SK-N-SH treated with all-trans-retinoic acid at 6 μM for 48 hours (cell line): ENCODE measurements around the gene HS3ST5.

Experiments
- ATAC-seq: fragments of 200-7000 bp; cut with Tn5 transposase; 3 replicates; pipeline ENCODE4 v1.9.1; 2020; ENCODE audit warnings: mild to moderate bottlenecking, moderate library complexity
- ARNTL ChIP-seq: fragments of 450-650 bp; formaldehyde crosslinking; IDR thresholded peaks from 2 replicates; pipeline ENCODE4 v1.5.0; 2020; ENCODE audit warnings: low read depth, mild to moderate bottlenecking, moderate library complexity, borderline replicate concordance
- CSDC2 ChIP-seq: fragments of 250-450 bp; sonication (Bioruptor Pico); IDR thresholded peaks from 2 replicates; pipeline ENCODE4 v1.5.0; 2020; ENCODE audit warnings: mild to moderate bottlenecking, moderate library complexity
- ESRRG ChIP-seq: fragments of 250-450 bp; sonication (Bioruptor Pico); IDR thresholded peaks from 2 replicates; pipeline ENCODE4 v1.6.1; 2021; ENCODE audit warnings: mild to moderate bottlenecking
- GLIS3 ChIP-seq: fragments of 250-450 bp; sonication (Bioruptor Pico); IDR thresholded peaks from 2 replicates; pipeline ENCODE4 v1.5.0; 2020; ENCODE audit warnings: mild to moderate bottlenecking, moderate library complexity
- ISL1 ChIP-seq: fragments of 250-450 bp; sonication (Bioruptor Pico); IDR thresholded peaks from 2 replicates; pipeline ENCODE4 v2.1.2; 2022; ENCODE audit warnings: mild to moderate bottlenecking, moderate library complexity
- OSR1 ChIP-seq: fragments of 250-450 bp; sonication (Bioruptor Pico); IDR thresholded peaks from 2 replicates; pipeline ENCODE4 v1.8.0; 2022; ENCODE audit warnings: moderate library complexity, mild to moderate bottlenecking, inconsistent platforms
- PPARA ChIP-seq: fragments of 250-450 bp; sonication (Bioruptor Pico); IDR thresholded peaks from 2 replicates; pipeline ENCODE4 v1.5.0; 2020; ENCODE audit warnings: mild to moderate bottlenecking, borderline replicate concordance
- RARB ChIP-seq: fragments of 250-450 bp; sonication (Bioruptor Pico); IDR thresholded peaks from 2 replicates; pipeline ENCODE4 v1.8.0; 2021; ENCODE audit warnings: mild to moderate bottlenecking, moderate library complexity
- SNAI2 ChIP-seq: fragments of 250-450 bp; sonication (Bioruptor Pico); IDR thresholded peaks from 2 replicates; pipeline ENCODE4 v1.5.0; 2020; ENCODE audit warnings: mild to moderate bottlenecking, moderate library complexity
- TCF4 ChIP-seq: fragments of 250-450 bp; sonication (Bioruptor Pico); IDR thresholded peaks from 2 replicates; pipeline ENCODE4 v1.8.0; 2021; ENCODE audit warnings: mild to moderate bottlenecking, moderate library complexity, borderline replicate concordance
- TOX ChIP-seq: fragments of 250-450 bp; sonication (Bioruptor Pico); IDR thresholded peaks from 2 replicates; pipeline ENCODE4 v1.8.0; 2021; ENCODE audit warnings: mild to moderate bottlenecking, moderate library complexity, borderline replicate concordance
- ZC3H10 ChIP-seq: fragments of 250-450 bp; sonication (Bioruptor Pico); IDR thresholded peaks from 2 replicates; pipeline ENCODE4 v1.5.1; 2021; ENCODE audit warnings: mild to moderate bottlenecking, moderate library complexity
- ZFP3 ChIP-seq: fragments of 250-450 bp; sonication (Bioruptor Pico); IDR thresholded peaks from 2 replicates; pipeline ENCODE4 v1.5.0; 2020; ENCODE audit warnings: mild to moderate bottlenecking, moderate library complexity
- ZFP30 ChIP-seq: fragments of 450-650 bp; formaldehyde crosslinking; IDR thresholded peaks from 2 replicates; pipeline ENCODE4 v1.5.0; 2022; ENCODE audit warnings: mild to moderate bottlenecking, moderate library complexity
- ZNF565 ChIP-seq: fragments of 450-650 bp; formaldehyde crosslinking; conservative IDR thresholded peaks from 2 replicates; pipeline ENCODE4 v1.5.0; 2020; ENCODE audit warnings: low read depth, mild to moderate bottlenecking, moderate library complexity
- ZNF8 ChIP-seq: fragments of 450-650 bp; formaldehyde crosslinking; IDR thresholded peaks from 2 replicates; pipeline ENCODE4 v1.5.0; 2020; ENCODE audit warnings: mild to moderate bottlenecking, moderate library complexity
- TF ChIP-seq, protein P1 (sequence below): fragments of 250-450 bp; sonication (Bioruptor Pico); IDR thresholded peaks from 2 replicates; pipeline ENCODE4 v1.8.0; 2020; ENCODE audit warnings: mild to moderate bottlenecking, moderate library complexity, borderline replicate concordance
- TF ChIP-seq, protein P2 (sequence below): fragments of 250-450 bp; sonication (Bioruptor Pico); IDR thresholded peaks from 2 replicates; pipeline ENCODE4 v1.5.1; 2020; ENCODE audit warnings: low read depth, mild to moderate bottlenecking, moderate library complexity
- TF ChIP-seq, protein P3 (sequence below): fragments of 250-450 bp; sonication (Bioruptor Pico); IDR thresholded peaks from 2 replicates; pipeline ENCODE4 v1.5.0; 2020; ENCODE audit warnings: mild to moderate bottlenecking, moderate library complexity
- TF ChIP-seq, protein P4 (sequence below): fragments of 250-450 bp; sonication (Bioruptor Pico); IDR thresholded peaks from 2 replicates; pipeline ENCODE4 v1.8.0; 2021; ENCODE audit warnings: low read depth, mild to moderate bottlenecking, moderate library complexity, borderline replicate concordance

Gene HS3ST5

DNA sequence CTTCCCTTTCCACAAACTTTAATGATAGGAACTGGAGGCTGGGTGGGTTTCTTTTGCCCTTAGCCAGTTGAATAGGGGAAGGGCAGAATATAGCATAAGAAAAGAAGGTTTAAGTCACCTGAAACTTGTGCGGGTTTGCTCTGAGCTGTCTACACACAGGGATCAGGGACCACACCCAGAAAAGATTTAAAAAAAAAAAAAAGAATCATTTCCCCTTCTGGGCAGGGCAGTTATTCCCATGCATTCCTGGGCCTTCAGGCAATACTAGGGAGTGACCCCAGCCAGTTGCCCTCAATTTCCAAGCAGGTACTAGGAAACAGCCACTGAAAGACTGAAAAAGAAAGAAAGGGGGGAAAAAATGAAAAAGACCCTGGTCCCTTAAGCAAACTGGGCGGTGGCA, 332.3 kb downstream of the HS3ST5 start:
- TF ChIP-seq, protein P1, sequence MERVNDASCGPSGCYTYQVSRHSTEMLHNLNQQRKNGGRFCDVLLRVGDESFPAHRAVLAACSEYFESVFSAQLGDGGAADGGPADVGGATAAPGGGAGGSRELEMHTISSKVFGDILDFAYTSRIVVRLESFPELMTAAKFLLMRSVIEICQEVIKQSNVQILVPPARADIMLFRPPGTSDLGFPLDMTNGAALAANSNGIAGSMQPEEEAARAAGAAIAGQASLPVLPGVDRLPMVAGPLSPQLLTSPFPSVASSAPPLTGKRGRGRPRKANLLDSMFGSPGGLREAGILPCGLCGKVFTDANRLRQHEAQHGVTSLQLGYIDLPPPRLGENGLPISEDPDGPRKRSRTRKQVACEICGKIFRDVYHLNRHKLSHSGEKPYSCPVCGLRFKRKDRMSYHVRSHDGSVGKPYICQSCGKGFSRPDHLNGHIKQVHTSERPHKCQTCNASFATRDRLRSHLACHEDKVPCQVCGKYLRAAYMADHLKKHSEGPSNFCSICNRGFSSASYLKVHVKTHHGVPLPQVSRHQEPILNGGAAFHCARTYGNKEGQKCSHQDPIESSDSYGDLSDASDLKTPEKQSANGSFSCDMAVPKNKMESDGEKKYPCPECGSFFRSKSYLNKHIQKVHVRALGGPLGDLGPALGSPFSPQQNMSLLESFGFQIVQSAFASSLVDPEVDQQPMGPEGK, result no peak
- TF ChIP-seq ZNF8 (CRISPR knock-in tag) (no peak), SNAI2 (CRISPR knock-in tag) (no peak), ZC3H10 (CRISPR knock-in tag) (no peak), RARB (CRISPR knock-in tag) (no peak), ISL1 (CRISPR knock-in tag) (no peak), ZNF565 (CRISPR knock-in tag) (no peak), ZFP30 (CRISPR knock-in tag) (no peak), TCF4 (CRISPR knock-in tag) (no peak), TOX (CRISPR knock-in tag) (no peak), ZFP3 (CRISPR knock-in tag) (no peak), OSR1 (CRISPR knock-in tag) (no peak)
- TF ChIP-seq, protein P2, sequence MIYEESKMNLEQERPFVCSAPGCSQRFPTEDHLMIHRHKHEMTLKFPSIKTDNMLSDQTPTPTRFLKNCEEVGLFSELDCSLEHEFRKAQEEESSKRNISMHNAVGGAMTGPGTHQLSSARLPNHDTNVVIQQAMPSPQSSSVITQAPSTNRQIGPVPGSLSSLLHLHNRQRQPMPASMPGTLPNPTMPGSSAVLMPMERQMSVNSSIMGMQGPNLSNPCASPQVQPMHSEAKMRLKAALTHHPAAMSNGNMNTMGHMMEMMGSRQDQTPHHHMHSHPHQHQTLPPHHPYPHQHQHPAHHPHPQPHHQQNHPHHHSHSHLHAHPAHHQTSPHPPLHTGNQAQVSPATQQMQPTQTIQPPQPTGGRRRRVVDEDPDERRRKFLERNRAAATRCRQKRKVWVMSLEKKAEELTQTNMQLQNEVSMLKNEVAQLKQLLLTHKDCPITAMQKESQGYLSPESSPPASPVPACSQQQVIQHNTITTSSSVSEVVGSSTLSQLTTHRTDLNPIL, result no peak
- TF ChIP-seq, protein P3, sequence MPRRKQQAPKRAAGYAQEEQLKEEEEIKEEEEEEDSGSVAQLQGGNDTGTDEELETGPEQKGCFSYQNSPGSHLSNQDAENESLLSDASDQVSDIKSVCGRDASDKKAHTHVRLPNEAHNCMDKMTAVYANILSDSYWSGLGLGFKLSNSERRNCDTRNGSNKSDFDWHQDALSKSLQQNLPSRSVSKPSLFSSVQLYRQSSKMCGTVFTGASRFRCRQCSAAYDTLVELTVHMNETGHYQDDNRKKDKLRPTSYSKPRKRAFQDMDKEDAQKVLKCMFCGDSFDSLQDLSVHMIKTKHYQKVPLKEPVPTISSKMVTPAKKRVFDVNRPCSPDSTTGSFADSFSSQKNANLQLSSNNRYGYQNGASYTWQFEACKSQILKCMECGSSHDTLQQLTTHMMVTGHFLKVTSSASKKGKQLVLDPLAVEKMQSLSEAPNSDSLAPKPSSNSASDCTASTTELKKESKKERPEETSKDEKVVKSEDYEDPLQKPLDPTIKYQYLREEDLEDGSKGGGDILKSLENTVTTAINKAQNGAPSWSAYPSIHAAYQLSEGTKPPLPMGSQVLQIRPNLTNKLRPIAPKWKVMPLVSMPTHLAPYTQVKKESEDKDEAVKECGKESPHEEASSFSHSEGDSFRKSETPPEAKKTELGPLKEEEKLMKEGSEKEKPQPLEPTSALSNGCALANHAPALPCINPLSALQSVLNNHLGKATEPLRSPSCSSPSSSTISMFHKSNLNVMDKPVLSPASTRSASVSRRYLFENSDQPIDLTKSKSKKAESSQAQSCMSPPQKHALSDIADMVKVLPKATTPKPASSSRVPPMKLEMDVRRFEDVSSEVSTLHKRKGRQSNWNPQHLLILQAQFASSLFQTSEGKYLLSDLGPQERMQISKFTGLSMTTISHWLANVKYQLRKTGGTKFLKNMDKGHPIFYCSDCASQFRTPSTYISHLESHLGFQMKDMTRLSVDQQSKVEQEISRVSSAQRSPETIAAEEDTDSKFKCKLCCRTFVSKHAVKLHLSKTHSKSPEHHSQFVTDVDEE, result no peak
- ATAC-seq, result no peak

DNA sequence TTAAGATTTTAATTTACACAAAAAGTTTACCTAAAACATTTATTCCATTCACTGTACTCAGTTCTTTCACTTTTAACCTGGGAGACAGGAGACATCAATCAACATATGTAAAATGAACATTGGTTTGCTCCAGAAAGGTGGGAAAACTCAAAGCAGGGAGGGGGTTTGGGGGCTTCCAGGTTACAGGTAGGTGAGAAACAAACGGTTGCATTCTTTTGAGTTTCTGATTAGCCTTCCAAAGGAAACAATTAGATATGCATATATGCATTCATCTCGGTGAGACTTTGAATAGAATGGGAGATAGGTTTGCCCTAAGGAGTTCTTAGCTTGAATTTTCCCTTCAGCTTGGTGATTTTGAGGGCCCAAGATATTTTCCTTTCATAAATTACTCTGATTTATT, 333.6 kb downstream of the HS3ST5 start:
- TF ChIP-seq, protein P4, sequence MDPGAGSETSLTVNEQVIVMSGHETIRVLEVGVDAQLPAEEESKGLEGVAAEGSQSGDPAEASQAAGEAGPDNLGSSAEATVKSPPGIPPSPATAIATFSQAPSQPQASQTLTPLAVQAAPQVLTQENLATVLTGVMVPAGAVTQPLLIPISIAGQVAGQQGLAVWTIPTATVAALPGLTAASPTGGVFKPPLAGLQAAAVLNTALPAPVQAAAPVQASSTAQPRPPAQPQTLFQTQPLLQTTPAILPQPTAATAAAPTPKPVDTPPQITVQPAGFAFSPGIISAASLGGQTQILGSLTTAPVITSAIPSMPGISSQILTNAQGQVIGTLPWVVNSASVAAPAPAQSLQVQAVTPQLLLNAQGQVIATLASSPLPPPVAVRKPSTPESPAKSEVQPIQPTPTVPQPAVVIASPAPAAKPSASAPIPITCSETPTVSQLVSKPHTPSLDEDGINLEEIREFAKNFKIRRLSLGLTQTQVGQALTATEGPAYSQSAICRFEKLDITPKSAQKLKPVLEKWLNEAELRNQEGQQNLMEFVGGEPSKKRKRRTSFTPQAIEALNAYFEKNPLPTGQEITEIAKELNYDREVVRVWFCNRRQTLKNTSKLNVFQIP (CRISPR knock-in tag), result no peak
- no peak for TF ChIP-seq ZFP30 (CRISPR knock-in tag)
- no peak for TF ChIP-seq OSR1 (CRISPR knock-in tag)
- no peak for TF ChIP-seq TOX (CRISPR knock-in tag)
- TF ChIP-seq ZFP3 (CRISPR knock-in tag), result no peak
- TF ChIP-seq ESRRG (CRISPR knock-in tag), result no peak
- no peak for TF ChIP-seq ZNF565 (CRISPR knock-in tag)
- TF ChIP-seq ZNF8 (CRISPR knock-in tag), result no peak
- no peak for ATAC-seq

DNA sequence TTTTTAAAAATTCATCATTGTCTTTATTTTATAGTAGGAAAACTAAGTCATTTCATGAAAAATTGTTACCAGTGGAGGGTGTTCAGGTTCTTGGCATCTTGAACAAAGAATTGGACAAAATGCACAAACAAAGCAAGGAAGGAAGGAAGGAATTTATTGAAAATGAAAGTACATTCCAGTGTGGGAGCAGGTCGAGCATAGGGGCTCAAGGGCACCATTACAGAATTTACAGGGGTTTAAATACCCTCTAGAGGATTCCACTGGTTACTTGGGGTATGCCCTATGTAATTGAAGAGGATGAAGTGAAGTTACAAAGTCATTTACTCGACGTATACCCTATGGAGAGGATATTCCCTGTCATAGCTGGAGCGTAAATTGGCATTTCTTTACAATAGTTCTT, 334.5 kb downstream of the HS3ST5 start:
- TF ChIP-seq, protein P4 (CRISPR knock-in tag), result no peak
- TF ChIP-seq PPARA (CRISPR knock-in tag), result no peak
- no peak for TF ChIP-seq GLIS3 (CRISPR knock-in tag)
- TF ChIP-seq, protein P1, result no peak
- no peak for TF ChIP-seq TCF4 (CRISPR knock-in tag)
- no peak for TF ChIP-seq ARNTL (CRISPR knock-in tag)
- no peak for TF ChIP-seq CSDC2 (CRISPR knock-in tag)
- no peak for TF ChIP-seq RARB (CRISPR knock-in tag)
- TF ChIP-seq ISL1 (CRISPR knock-in tag), result no peak
- TF ChIP-seq ZFP3 (CRISPR knock-in tag), result no peak
- no peak for TF ChIP-seq ZNF565 (CRISPR knock-in tag)

More for the DNA sequence above, 334.5 kb downstream of the HS3ST5 start:
- ATAC-seq, result no peak
